Measurements from ENCODE around the gene CDKL2. TPM values are rescaled to one million over a fixed set of nuclear protein-coding genes. Genes with fewer than 3 reads are reported as not detected.

The CDKL2 gene
- polyA plus RNA-seq: under 1 TPM; 0.10 to 0.32 TPM

DNA sequence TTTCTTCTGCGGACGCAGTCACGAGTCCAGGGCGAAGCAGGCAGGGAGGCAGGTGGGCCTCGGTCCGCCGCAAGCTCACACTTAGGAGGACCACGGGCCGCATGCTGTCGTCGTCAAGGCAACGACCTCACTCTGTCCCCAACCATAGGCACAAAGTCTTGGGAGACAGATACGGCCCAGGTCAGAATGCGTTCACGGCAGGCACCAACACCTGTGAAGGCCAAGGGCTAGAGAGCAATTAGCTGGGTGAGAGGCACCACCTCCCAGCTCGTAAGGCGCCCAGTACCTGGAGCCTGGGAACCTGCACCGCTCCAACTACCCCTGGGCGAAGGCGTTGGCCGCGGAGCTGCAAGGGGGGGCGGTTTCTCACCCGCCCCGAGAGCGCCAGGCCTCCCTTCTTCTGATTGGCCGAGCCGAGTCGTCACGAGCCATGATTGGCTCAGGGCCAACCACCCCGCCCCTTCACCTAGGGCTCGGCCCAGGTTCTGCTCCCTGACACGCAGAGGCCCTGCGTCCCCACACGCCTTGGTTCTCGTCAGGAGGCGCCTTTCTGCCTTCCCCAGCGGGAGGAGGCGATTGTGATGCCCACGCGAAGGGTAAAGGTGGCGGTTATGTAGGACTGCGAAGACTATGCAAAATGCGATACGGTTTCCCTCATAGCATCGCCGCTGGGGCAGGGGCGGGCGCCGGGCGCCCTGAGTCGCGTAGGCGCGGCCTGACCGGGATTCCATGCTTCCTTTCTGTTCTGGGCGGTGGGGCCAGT, at the start of gene CDKL2:
CDKL2 (minus strand) TSS at position 355 of the 763 bp plus-strand sequence. CDS start 4,540 bp downstream, outside the sequence.
- H3K9me3 ChIP-seq (ENCODE audit: control insufficient read depth in 2 of 2, insufficient read depth in 1 of 2, low read depth in 1 of 2, low read length in 1 of 2): no peaks in the 10 kb centered on the region
- H3K4me3 ChIP-seq (ENCODE audit: low read depth in 1 of 2, low read length in 2 of 2): peak within 1 kb of the TSS; percentile 48 to 57
- H3K36me3 ChIP-seq (ENCODE audit: control insufficient read depth in 2 of 2, insufficient read depth in 2 of 2, low read length in 1 of 2): no peaks in the 10 kb centered on the region
- peaks cover 0 to 10% of the 10 kb centered on the region in 2 donors for H3K4me1 ChIP-seq (ENCODE audit: control insufficient read depth in 2 of 2, insufficient read depth in 2 of 2, low read length in 1 of 2)
- 3% methylated on average over 57 of the region's 57 CpGs for WGBS, 2 donors
- H3K27me3 ChIP-seq (ENCODE audit: control insufficient read depth in 1 of 2, insufficient read depth in 2 of 2, low read length in 2 of 2): no peaks in the 10 kb centered on the region
- H3K27ac ChIP-seq (ENCODE audit: low read depth in 2 of 2, low read length in 1 of 2): peak within 1 kb of the TSS in 1 of 2 donors; percentile 44

DNA sequence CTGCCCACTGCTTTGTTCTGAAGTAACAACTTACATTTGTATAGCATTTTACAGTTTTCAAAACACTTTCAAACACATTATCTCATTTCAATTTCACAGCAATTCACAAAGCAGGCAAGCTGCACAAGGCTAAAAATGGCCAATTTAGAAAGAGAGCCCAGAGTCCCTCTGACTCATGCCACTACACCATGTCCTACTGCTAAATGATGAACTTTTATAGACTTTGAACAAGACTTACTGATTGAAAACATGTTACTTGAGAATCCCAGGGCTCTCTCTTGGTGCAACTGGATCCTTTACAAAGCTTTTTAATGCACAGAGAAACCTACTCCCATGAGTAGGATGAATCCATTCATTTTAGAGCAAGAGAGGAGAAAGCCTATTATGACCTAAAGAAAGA, 48.6 kb upstream of the CDKL2 start:
- Histone ChIP-seq H3K27ac (ENCODE audit: low read depth in 2 of 2, low read length in 1 of 2) (no peak overlapping the region), H3K36me3 (ENCODE audit: control insufficient read depth in 2 of 2, insufficient read depth in 2 of 2, low read length in 1 of 2) (no peaks in the 10 kb centered on the region), H3K4me3 (ENCODE audit: low read depth in 1 of 2, low read length in 2 of 2) (no peak overlapping the region), H3K4me1 (ENCODE audit: control insufficient read depth in 2 of 2, insufficient read depth in 2 of 2, low read length in 1 of 2) (no peaks in the 10 kb centered on the region), H3K9me3 (ENCODE audit: control insufficient read depth in 2 of 2, insufficient read depth in 1 of 2, low read depth in 1 of 2, low read length in 1 of 2) (no peaks in the 10 kb centered on the region), H3K27me3 (ENCODE audit: control insufficient read depth in 1 of 2, insufficient read depth in 2 of 2, low read length in 2 of 2) (no peaks in the 10 kb centered on the region)

DNA sequence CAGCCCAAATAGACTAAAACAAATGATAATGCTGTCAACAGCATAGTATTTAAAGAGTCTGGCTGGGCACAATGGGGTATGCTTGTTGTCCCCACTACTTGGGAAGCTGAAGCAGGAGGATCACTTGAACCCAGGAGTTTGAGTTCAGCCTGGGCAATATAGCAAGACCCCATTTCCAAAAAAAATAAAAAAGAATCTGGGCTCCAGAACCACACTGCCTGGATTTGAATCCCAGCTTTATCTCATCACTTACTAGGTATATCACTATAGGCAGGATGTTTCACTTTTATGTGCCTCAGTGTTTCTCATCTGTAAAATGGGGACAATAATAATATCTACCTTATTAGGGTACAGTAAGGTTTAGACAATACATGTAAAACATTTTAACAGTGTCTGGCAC, 48.1 kb upstream of the CDKL2 start:
- no peaks in the 10 kb centered on the region for H3K4me1 ChIP-seq (ENCODE audit: control insufficient read depth in 2 of 2, insufficient read depth in 2 of 2, low read length in 1 of 2)
- no peaks in the 10 kb centered on the region for H3K27me3 ChIP-seq (ENCODE audit: control insufficient read depth in 1 of 2, insufficient read depth in 2 of 2, low read length in 2 of 2)
- H3K36me3 ChIP-seq (ENCODE audit: control insufficient read depth in 2 of 2, insufficient read depth in 2 of 2, low read length in 1 of 2): no peaks in the 10 kb centered on the region
- H3K9me3 ChIP-seq (ENCODE audit: control insufficient read depth in 2 of 2, insufficient read depth in 1 of 2, low read depth in 1 of 2, low read length in 1 of 2): no peaks in the 10 kb centered on the region
- no peak overlapping the region for H3K4me3 ChIP-seq (ENCODE audit: low read depth in 1 of 2, low read length in 2 of 2)
- H3K27ac ChIP-seq (ENCODE audit: low read depth in 2 of 2, low read length in 1 of 2): no peak overlapping the region

DNA sequence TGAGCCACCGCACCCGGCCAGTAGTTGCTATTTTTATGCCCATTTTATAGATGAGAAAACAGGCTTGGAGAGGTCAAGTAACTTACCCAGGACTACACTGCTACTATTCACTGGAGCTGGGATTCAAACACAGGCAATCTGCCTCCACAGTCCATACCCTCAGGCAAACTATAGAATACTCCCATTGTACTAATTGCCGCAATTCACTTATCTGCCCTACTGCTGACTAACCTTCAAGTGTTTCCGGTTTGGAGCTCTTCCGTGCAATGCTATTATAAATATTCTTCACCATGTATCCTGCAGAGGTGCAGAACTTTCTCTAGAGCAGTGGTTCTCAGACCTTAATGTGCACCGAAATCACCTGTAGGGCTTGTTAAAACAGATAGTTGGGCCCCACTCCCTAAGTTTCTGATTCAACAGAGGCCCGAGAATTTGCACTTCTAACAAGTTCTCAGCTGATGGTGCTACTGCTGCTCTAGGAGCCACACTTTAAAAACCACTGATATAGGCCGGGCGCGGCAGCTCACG, 44.7 kb upstream of the CDKL2 start:
- no peaks in the 10 kb centered on the region for H3K36me3 ChIP-seq (ENCODE audit: control insufficient read depth in 2 of 2, insufficient read depth in 2 of 2, low read length in 1 of 2)
- H3K27me3 ChIP-seq (ENCODE audit: control insufficient read depth in 1 of 2, insufficient read depth in 2 of 2, low read length in 2 of 2): no peaks in the 10 kb centered on the region
- no peaks in the 10 kb centered on the region for H3K9me3 ChIP-seq (ENCODE audit: control insufficient read depth in 2 of 2, insufficient read depth in 1 of 2, low read depth in 1 of 2, low read length in 1 of 2)
- WGBS, 2 donors: 92 to 95% methylated on average over 11 of the region's 11 CpGs
- no peak overlapping the region for H3K4me3 ChIP-seq (ENCODE audit: low read depth in 1 of 2, low read length in 2 of 2)
- no peak overlapping the region for H3K27ac ChIP-seq (ENCODE audit: low read depth in 2 of 2, low read length in 1 of 2)
- no peaks in the 10 kb centered on the region for H3K4me1 ChIP-seq (ENCODE audit: control insufficient read depth in 2 of 2, insufficient read depth in 2 of 2, low read length in 1 of 2)

DNA sequence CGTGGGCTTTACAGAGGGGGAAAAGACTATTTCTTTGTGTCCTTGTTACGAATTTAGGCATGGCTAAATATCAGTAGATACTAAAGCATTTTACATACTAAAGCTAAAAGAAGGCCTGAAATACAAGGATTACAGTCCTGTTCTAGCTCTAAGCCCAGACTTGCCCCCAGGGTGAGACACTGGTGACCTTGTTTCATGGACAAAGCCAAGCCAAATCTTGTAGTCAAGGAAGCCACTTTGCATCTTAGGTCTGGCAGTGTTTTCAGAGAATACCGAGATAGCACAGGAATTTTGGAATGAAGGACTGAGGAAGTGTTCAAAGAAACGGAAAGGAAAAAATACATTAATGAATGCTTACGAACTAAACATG, 43.6 kb upstream of the CDKL2 start:
- no peaks in the 10 kb centered on the region for H3K36me3 ChIP-seq (ENCODE audit: control insufficient read depth in 2 of 2, insufficient read depth in 2 of 2, low read length in 1 of 2)
- 24 to 28% methylated on average over 5 of the region's 5 CpGs for WGBS, 2 donors

DNA sequence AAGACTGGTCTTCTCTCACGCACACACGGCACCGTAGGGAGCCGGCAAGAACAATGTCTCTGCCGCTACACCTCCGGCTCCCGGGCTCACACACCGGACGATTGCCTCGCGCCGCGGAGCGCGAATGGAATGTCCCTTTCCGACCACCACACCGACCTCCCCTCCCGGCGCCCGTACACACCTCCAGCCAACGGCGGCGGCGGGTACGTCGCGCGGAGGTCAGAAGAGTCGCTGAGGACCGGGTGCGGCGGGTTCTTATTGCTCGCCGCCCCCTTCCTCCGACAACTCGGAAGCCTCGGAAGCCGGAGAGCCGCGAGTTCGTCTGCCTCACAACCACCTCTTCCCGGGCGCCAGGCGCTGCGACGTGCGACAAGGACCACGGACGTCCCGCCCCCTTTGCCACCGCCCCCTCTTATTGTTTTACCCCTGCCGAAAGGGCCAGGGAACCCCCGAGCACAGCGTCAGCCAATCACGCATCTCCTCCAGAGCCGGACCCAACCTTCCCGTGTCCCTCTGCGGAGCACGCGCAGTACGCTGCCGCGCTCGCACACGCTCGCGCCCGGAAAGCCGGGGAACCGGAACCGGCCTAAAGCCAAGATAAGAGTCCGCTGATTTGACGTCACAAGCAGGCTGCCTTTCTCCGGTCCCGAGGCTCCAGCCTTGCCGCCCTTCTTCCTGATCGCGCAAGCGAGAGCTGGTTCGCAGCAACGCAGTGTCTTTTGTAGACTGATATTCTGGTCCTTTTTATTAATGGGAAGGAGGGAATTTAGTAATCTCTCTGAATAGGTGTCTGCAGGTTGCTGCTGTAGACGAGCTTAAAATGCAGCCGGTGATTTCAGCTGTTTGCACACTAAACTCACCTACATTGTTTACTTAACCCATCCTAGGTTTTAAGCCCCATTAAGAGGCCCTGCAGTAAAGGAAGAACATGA, 43.0 kb upstream of the CDKL2 start, which contains the start of gene G3BP2:
G3BP2 (minus strand) TSS at position 385 of the 932 bp plus-strand sequence. CDS start 11,386 bp downstream, outside the sequence.
- WGBS, 2 donors: 0 to 1% methylated on average over 80 to 83 of the region's 83 CpGs
- no peaks in the 10 kb centered on the region for H3K27me3 ChIP-seq (ENCODE audit: control insufficient read depth in 1 of 2, insufficient read depth in 2 of 2, low read length in 2 of 2)
- peak within 1 kb of the TSS; percentile 90 to 98 for H3K27ac ChIP-seq (ENCODE audit: low read depth in 2 of 2, low read length in 1 of 2)
- peak within 1 kb of the TSS; percentile 86 to 95 for H3K4me3 ChIP-seq (ENCODE audit: low read depth in 1 of 2, low read length in 2 of 2)
- no peaks in the 10 kb centered on the region for H3K4me1 ChIP-seq (ENCODE audit: control insufficient read depth in 2 of 2, insufficient read depth in 2 of 2, low read length in 1 of 2)
- no peaks in the 10 kb centered on the region for H3K36me3 ChIP-seq (ENCODE audit: control insufficient read depth in 2 of 2, insufficient read depth in 2 of 2, low read length in 1 of 2)
- no peaks in the 10 kb centered on the region for H3K9me3 ChIP-seq (ENCODE audit: control insufficient read depth in 2 of 2, insufficient read depth in 1 of 2, low read depth in 1 of 2, low read length in 1 of 2)

More for the DNA sequence above, 43.6 kb upstream of the CDKL2 start:
- Histone ChIP-seq H3K4me3 (ENCODE audit: low read depth in 1 of 2, low read length in 2 of 2) (peak overlapping the region; percentile 36 to 95), H3K27ac (ENCODE audit: low read depth in 2 of 2, low read length in 1 of 2) (peak overlapping the region; percentile 84 to 98), H3K9me3 (ENCODE audit: control insufficient read depth in 2 of 2, insufficient read depth in 1 of 2, low read depth in 1 of 2, low read length in 1 of 2) (no peaks in the 10 kb centered on the region), H3K27me3 (ENCODE audit: control insufficient read depth in 1 of 2, insufficient read depth in 2 of 2, low read length in 2 of 2) (no peaks in the 10 kb centered on the region), H3K4me1 (ENCODE audit: control insufficient read depth in 2 of 2, insufficient read depth in 2 of 2, low read length in 1 of 2) (no peaks in the 10 kb centered on the region)

DNA sequence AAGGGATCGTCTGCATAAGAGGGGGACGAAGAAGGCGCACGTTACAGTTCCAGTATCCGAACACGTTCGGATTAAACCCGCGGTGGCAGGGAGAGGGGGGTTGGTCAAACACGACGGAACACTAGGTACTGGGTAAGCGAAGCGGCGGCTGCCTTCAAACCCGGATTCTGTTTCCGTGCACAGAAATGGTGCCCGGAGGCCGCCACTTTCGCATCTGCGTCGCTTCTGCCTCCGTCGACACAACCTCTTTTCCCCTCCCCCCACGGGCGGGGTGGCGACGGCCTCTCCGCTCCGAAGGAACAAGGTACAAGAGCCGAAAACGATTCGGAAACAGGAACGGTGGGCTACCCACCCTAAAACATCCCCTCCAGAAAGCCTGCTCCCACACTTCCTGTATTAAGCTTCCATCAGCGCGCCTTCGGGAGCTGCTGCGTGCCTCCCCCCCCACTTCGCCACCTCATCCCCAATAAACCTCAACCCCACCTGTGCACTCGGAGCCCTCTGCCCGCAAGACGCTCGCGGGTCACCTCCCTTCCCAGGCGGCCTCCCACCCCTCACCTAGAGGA, 42.2 kb upstream of the CDKL2 start:
- peak overlapping the region; percentile 90 to 98 for H3K27ac ChIP-seq (ENCODE audit: low read depth in 2 of 2, low read length in 1 of 2)

DNA sequence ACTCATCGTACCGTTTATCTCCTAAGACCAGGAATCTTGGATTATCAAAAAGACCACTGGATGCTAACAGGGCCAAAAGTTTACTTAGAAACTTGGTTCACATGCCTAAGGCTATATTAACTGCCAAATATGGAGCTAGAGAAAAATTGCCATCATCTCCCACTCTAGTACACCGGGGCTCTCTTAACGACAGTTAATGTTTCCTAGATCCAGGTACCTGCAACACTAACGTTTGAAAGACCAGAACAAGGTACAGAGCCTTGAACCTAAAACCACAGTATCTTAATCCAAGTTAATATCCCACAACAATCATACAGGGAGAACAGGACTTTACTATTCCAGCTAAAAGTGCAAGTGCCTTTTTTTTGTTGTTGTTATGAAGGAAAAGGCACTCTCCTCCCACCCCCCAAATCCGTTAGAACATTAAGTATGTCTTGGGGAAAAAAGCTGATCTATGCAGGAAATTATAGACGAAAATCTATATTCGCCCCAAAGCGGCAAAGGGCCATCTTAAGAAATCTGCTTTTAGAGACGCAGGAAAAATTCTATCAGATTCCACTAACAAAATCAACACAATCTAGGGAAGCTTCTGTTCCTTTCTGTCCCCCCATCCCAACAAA, 41.6 kb upstream of the CDKL2 start:
- WGBS, 2 donors: 5% methylated on average over 10 of the region's 10 CpGs
- H3K4me1 ChIP-seq (ENCODE audit: control insufficient read depth in 2 of 2, insufficient read depth in 2 of 2, low read length in 1 of 2): no peaks in the 10 kb centered on the region

More for the DNA sequence above, 42.2 kb upstream of the CDKL2 start:
- H3K4me1 ChIP-seq (ENCODE audit: control insufficient read depth in 2 of 2, insufficient read depth in 2 of 2, low read length in 1 of 2): no peaks in the 10 kb centered on the region
- peak overlapping the region; percentile 86 to 95 for H3K4me3 ChIP-seq (ENCODE audit: low read depth in 1 of 2, low read length in 2 of 2)
- H3K27me3 ChIP-seq (ENCODE audit: control insufficient read depth in 1 of 2, insufficient read depth in 2 of 2, low read length in 2 of 2): no peaks in the 10 kb centered on the region
- no peaks in the 10 kb centered on the region for H3K9me3 ChIP-seq (ENCODE audit: control insufficient read depth in 2 of 2, insufficient read depth in 1 of 2, low read depth in 1 of 2, low read length in 1 of 2)
- no peaks in the 10 kb centered on the region for H3K36me3 ChIP-seq (ENCODE audit: control insufficient read depth in 2 of 2, insufficient read depth in 2 of 2, low read length in 1 of 2)
- WGBS, 2 donors: 0% methylated on average over 44 of the region's 44 CpGs

DNA sequence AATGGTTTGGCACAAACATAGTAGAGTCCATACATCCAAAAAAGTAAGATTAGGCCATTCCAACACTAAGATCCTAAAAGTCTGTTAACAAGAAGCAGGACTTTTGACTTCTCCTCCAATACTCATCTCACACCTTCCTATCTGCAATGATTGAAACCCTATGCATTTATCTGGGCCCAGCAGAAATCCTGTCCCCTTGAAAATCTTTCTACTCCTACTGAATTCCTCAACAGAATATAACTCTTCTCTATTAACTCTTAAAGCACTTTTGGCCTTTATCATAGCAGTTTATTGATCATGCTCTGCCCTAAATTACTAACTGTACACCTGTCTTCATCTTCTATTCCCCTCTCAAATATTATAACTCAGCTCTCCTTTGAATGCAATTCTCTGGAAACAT, 38.3 kb upstream of the CDKL2 start:
- no peak overlapping the region for H3K4me3 ChIP-seq (ENCODE audit: low read depth in 1 of 2, low read length in 2 of 2)
- no peaks in the 10 kb centered on the region for H3K4me1 ChIP-seq (ENCODE audit: control insufficient read depth in 2 of 2, insufficient read depth in 2 of 2, low read length in 1 of 2)
- no peaks in the 10 kb centered on the region for H3K9me3 ChIP-seq (ENCODE audit: control insufficient read depth in 2 of 2, insufficient read depth in 1 of 2, low read depth in 1 of 2, low read length in 1 of 2)
- H3K36me3 ChIP-seq (ENCODE audit: control insufficient read depth in 2 of 2, insufficient read depth in 2 of 2, low read length in 1 of 2): no peaks in the 10 kb centered on the region
- no peak overlapping the region for H3K27ac ChIP-seq (ENCODE audit: low read depth in 2 of 2, low read length in 1 of 2)
- H3K27me3 ChIP-seq (ENCODE audit: control insufficient read depth in 1 of 2, insufficient read depth in 2 of 2, low read length in 2 of 2): no peaks in the 10 kb centered on the region

More for the DNA sequence above, 41.6 kb upstream of the CDKL2 start:
- Histone ChIP-seq H3K27ac (ENCODE audit: low read depth in 2 of 2, low read length in 1 of 2) (peak overlapping the region; percentile 90 to 98), H3K9me3 (ENCODE audit: control insufficient read depth in 2 of 2, insufficient read depth in 1 of 2, low read depth in 1 of 2, low read length in 1 of 2) (no peaks in the 10 kb centered on the region), H3K27me3 (ENCODE audit: control insufficient read depth in 1 of 2, insufficient read depth in 2 of 2, low read length in 2 of 2) (no peaks in the 10 kb centered on the region), H3K36me3 (ENCODE audit: control insufficient read depth in 2 of 2, insufficient read depth in 2 of 2, low read length in 1 of 2) (no peaks in the 10 kb centered on the region), H3K4me3 (ENCODE audit: low read depth in 1 of 2, low read length in 2 of 2) (peak overlapping the region; percentile 86 to 95)
